ENCODE measurements around the gene GALR1.
"Not testable (repeated sequence)": the region's sequence is repeated elsewhere in the genome, so short reads cannot be mapped to it uniquely, and the experiment has no call there.

- TF ChIP-seq CTCF, POLR2A (IDR thresholded peaks at IDR 0.05): not testable (repeated sequence)
Observed at GRCh38 chr18:77239285-77239684, 10.4 kb upstream of the GALR1 start.

Measured in Peyer's patch (tissue), 4 donors.